Mononuclear cell (primary cell): Measurements from ENCODE around the gene AMER2. TPM values are rescaled to one million over a fixed set of nuclear protein-coding genes. Genes with fewer than 3 reads are reported as not detected.

Experiments
- H3K27me3 ChIP-seq: 2 replicates; pipeline ENCODE4 v1.6.0; 2011; ENCODE audit warnings: low read length, control low read depth; ENCODE audit not compliant: insufficient read depth
- H3K4me1 ChIP-seq: 2 replicates; pipeline ENCODE4 v1.5.1; 2011; ENCODE audit warnings: mild to moderate bottlenecking, low read length, control low read depth; ENCODE audit not compliant: insufficient read depth
- H3K4me3 ChIP-seq: 2 replicates; pipeline ENCODE4 v1.5.1; 2011; ENCODE audit warnings: mild to moderate bottlenecking, low read length, moderate library complexity
- H3K9me3 ChIP-seq: 2 replicates; pipeline ENCODE4 v1.5.1; 2011; ENCODE audit warnings: low read depth, mild to moderate bottlenecking, control low read depth, low read length
- total RNA-seq: library from RNA; depleted of rRNA; stranded (reverse); fragments of >200 nt; gene quantifications from one replicate; pipeline ENCODE4 v1.2.3, GENCODE V29; 2012

AMER2 gene
- total RNA-seq, 1 donor = 0.10 TPM

GRCh38 chr13:25112695-25113255 lies 59.3 kb downstream of the AMER2 start:
- no peak overlapping the region for H3K4me3 ChIP-seq
- peaks cover 10% of the 10 kb centered on the region for H3K27me3 ChIP-seq
- no peaks in the 10 kb centered on the region for H3K4me1 ChIP-seq
- H3K9me3 ChIP-seq = no peaks in the 10 kb centered on the region

Other genes with a start within 250 kb of the AMER2 start
- gene PABPC3, start 76.2 kb downstream of the AMER2 start, total RNA-seq = 0.84 TPM
- 44.1 TPM for gene MTMR6, start 115.2 kb upstream of the AMER2 start, total RNA-seq
- gene NUP58, start 129.3 kb upstream of the AMER2 start, total RNA-seq = 80.7 TPM
- gene ATP8A2, start 199.7 kb upstream of the AMER2 start, total RNA-seq = 0.21 TPM